ENCODE data around the gene FAM180A. TPM values are rescaled to one million over a fixed set of nuclear protein-coding genes. Genes with fewer than 3 reads are reported as not detected.

FAM180A gene
- total and polyA plus RNA-seq, 2 experiments from 2014 or later, result not detected

- no peaks in the 10 kb centered on the region for H3K79me2 ChIP-seq (replicated peaks; ENCODE audit: insufficient read depth)
- no peak overlapping the region for H3K27ac ChIP-seq (ENCODE audit: low read depth)
- Mint-ChIP-seq H3K4me3 (no peak overlapping the region), H3K36me3 (ENCODE audit: low read depth) (no peaks in the 10 kb centered on the region; the same call in 2 of the 3 replicates), H3K27ac (no peak overlapping the region), H3K9me3 (peaks cover 4% of the 10 kb centered on the region; the same call in 2 of the 3 replicates), H3K4me1 (peaks cover 24% of the 10 kb centered on the region), H3K27me3 (ENCODE audit: insufficient read depth, low read depth, poor library complexity) (peaks cover 9% of the 10 kb centered on the region)
- DNase-seq (ENCODE audit: low spot score) (no peak), ATAC-seq (peak; percentile 40; the same call in 2 of the 3 replicates)
- H3K27me3 ChIP-seq (ENCODE audit: insufficient read depth), result no peaks in the 10 kb centered on the region
- no peaks in the 10 kb centered on the region; the same call in 1 of the 2 replicates for H3K9me2 ChIP-seq (ENCODE audit: insufficient read depth)
- no peaks in the 10 kb centered on the region for H3F3A ChIP-seq (replicated peaks; ENCODE audit: low read depth)
- H2AFZ ChIP-seq, result peak overlapping the region; percentile 59; the same call in 1 of the 2 replicates
- no peaks in the 10 kb centered on the region for H4K20me1 ChIP-seq (replicated peaks; ENCODE audit: insufficient read depth)
- no peaks in the 10 kb centered on the region for H3K4me1 ChIP-seq (ENCODE audit: insufficient read depth)
- TF ChIP-seq CTCF (conservative IDR thresholded peaks at IDR 0.05; ENCODE audit: low read depth in 2 of 2) (peak in 1 of 2 experiments; percentile 45; a peak in 2 of 4 replicates), NANOG (IDR thresholded peaks at IDR 0.05; ENCODE audit: borderline replicate concordance) (no peak)
- no peak overlapping the region for H3K4me2 ChIP-seq
- no peaks in the 10 kb centered on the region for H3K36me3 ChIP-seq (ENCODE audit: insufficient read depth)
- no peak overlapping the region for H3K4me3 ChIP-seq
These were observed 24.1 kb upstream of the FAM180A start for GRCh38 chr7:135772639-135773222.

- no peak for DNase-seq (ENCODE audit: low spot score)
- Mint-ChIP-seq H3K27me3 (ENCODE audit: insufficient read depth, low read depth, poor library complexity) (peaks cover 9% of the 10 kb centered on the region), H3K27ac (no peak overlapping the region), H3K36me3 (ENCODE audit: low read depth) (no peaks in the 10 kb centered on the region; the same call in 2 of the 3 replicates), H3K9me3 (no peaks in the 10 kb centered on the region; the same call in 2 of the 3 replicates), H3K4me3 (no peak overlapping the region), H3K4me1 (peaks cover 24% of the 10 kb centered on the region)
- H3K27me3 ChIP-seq (ENCODE audit: insufficient read depth), result no peaks in the 10 kb centered on the region
- TF ChIP-seq POLR2AphosphoS5 (IDR thresholded peaks at IDR 0.05; ENCODE audit: low read depth), result no peak
- TF ChIP-seq ZNF114 (CRISPR knock-in tag; IDR thresholded peaks at IDR 0.05), result no peak
- no peaks in the 10 kb centered on the region; the same call in 1 of the 2 replicates for H3K9me2 ChIP-seq (ENCODE audit: insufficient read depth)
- no peak overlapping the region for H3K4me3 ChIP-seq
- peak overlapping the region; percentile 59; the same call in 1 of the 2 replicates for H2AFZ ChIP-seq
- no peaks in the 10 kb centered on the region for H3K79me2 ChIP-seq (replicated peaks; ENCODE audit: insufficient read depth)
- no peak overlapping the region for H3K27ac ChIP-seq (ENCODE audit: low read depth)
- H3K36me3 ChIP-seq (ENCODE audit: insufficient read depth), result no peaks in the 10 kb centered on the region
- H3F3A ChIP-seq (replicated peaks; ENCODE audit: low read depth), result no peaks in the 10 kb centered on the region
- no peaks in the 10 kb centered on the region for H4K20me1 ChIP-seq (replicated peaks; ENCODE audit: insufficient read depth)
- no peaks in the 10 kb centered on the region for H3K4me1 ChIP-seq (ENCODE audit: insufficient read depth)
- no peak overlapping the region for H3K4me2 ChIP-seq
- no peak for ATAC-seq
These were observed 23.5 kb upstream of the FAM180A start for GRCh38 chr7:135771961-135772638.

- no peak overlapping the region for H3K27ac ChIP-seq (ENCODE audit: low read depth)
- H3K27me3 ChIP-seq (ENCODE audit: insufficient read depth), result no peaks in the 10 kb centered on the region
- no peaks in the 10 kb centered on the region for H3K36me3 ChIP-seq (ENCODE audit: insufficient read depth)
- no peaks in the 10 kb centered on the region for H3K9me2 ChIP-seq (ENCODE audit: insufficient read depth)
- no peaks in the 10 kb centered on the region for H3K79me2 ChIP-seq (replicated peaks; ENCODE audit: insufficient read depth)
- Mint-ChIP-seq H3K36me3 (ENCODE audit: low read depth) (no peaks in the 10 kb centered on the region), H3K27me3 (ENCODE audit: insufficient read depth, low read depth, poor library complexity) (peaks cover 10% of the 10 kb centered on the region), H3K27ac (no peak overlapping the region), H3K4me1 (peaks cover 24% of the 10 kb centered on the region), H3K4me3 (no peak overlapping the region), H3K9me3 (no peaks in the 10 kb centered on the region)
- H3K4me2 ChIP-seq, result no peak overlapping the region
- H4K20me1 ChIP-seq (replicated peaks; ENCODE audit: insufficient read depth), result no peaks in the 10 kb centered on the region
- no peaks in the 10 kb centered on the region for H3F3A ChIP-seq (replicated peaks; ENCODE audit: low read depth)
- no peak overlapping the region for H2AFZ ChIP-seq
- no peak for DNase-seq (ENCODE audit: low spot score)
- TF ChIP-seq ZNF462 (CRISPR knock-in tag; IDR thresholded peaks at IDR 0.05) (no peak), ETS1 (IDR thresholded peaks at IDR 0.05) (no peak)
- H3K4me1 ChIP-seq (ENCODE audit: insufficient read depth), result no peaks in the 10 kb centered on the region
- no peak for ATAC-seq
- no peak overlapping the region for H3K4me3 ChIP-seq
These were observed 22.4 kb upstream of the FAM180A start for GRCh38 chr7:135771051-135771450.
